IPS-18c (cell line): ENCODE results near the gene TJP1.
"Not testable (repeated sequence)": the region's sequence is repeated elsewhere in the genome, so short reads cannot be mapped to it uniquely, and the experiment has no call there.

Source experiments
- H3K4me3 ChIP-seq: 2 replicates; pipeline ENCODE4 v1.7.0; 2013; ENCODE audit warnings: low read depth, mild to moderate bottlenecking, low read length, moderate library complexity; ENCODE audit not compliant: insufficient read depth
- H3K9me3 ChIP-seq: one replicate; pipeline ENCODE4 v1.6.1; 2013; ENCODE audit warnings: mild to moderate bottlenecking, low read length, moderate library complexity; ENCODE audit not compliant: control insufficient read depth, insufficient read depth

Gene TJP1

GRCh38 chr15:29672046-29672445 is 150.2 kb downstream of the TJP1 start:
- not testable (repeated sequence) for H3K9me3 ChIP-seq, H3K4me3 ChIP-seq

DNA sequence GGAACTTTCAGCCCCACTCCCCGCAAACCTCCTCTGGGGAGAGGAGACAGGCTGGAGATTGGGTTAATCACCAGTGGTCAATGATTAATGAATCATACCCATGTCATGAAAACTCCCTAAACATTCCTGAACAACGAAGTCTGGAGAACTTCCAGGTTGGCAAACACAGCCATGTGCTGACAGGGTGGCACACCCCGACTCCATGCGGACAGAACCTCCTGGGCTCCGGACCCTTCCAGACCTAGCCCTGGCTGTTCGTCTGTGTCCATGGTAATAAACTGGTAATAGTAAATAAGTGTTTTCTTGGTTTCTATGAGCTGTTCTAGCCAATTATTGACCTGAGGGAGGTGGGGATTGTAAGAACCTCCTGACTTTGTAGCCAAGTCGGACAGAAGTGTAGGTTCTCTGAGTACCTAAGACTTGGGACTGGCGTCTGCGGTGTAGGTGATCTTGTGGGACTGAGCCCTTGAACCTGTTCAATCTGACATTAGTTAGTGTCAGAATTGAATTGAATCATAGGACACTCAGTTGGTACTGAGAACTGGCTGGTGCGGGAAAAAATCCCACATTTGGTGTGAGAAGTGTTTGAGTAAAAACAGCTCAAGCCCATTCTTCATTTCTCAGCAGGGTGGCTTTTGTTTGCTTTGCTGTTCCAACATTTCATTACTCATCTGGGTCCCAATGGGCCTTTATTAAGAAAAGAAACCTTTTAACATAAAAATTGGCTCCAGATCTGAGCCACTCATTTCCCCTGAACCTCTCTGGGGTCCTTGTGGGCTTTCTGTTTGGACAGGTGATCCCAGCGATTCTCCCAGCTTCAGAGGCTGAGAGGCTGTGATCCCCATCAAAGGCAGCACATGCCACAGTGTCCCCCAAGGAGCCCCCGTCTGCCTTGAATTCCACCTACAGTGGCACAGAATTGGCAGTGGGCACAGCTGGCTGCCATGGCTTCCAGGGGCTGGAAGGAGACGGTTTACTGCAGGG is 151.0 kb downstream of the TJP1 start:
- no peaks in the 10 kb centered on the region for H3K9me3 ChIP-seq
- no peak overlapping the region for H3K4me3 ChIP-seq

- Histone ChIP-seq H3K9me3 (no peaks in the 10 kb centered on the region), H3K4me3 (no peak overlapping the region)
Observed at GRCh38 chr15:29670266-29670665, 152.0 kb downstream of the TJP1 start.

GRCh38 chr15:29669823-29670222 is 152.4 kb downstream of the TJP1 start:
- H3K9me3 ChIP-seq = no peaks in the 10 kb centered on the region
- H3K4me3 ChIP-seq = no peak overlapping the region

GRCh38 chr15:29668120-29668602 is 154.1 kb downstream of the TJP1 start:
- Histone ChIP-seq H3K4me3 (no peak overlapping the region), H3K9me3 (no peaks in the 10 kb centered on the region)

- no peaks in the 10 kb centered on the region for H3K9me3 ChIP-seq
- no peak overlapping the region for H3K4me3 ChIP-seq
Observed at GRCh38 chr15:29666241-29666640, 156.0 kb downstream of the TJP1 start.

- H3K4me3 ChIP-seq = no peak overlapping the region
Observed at GRCh38 chr15:29665444-29666003, 156.7 kb downstream of the TJP1 start.

DNA sequence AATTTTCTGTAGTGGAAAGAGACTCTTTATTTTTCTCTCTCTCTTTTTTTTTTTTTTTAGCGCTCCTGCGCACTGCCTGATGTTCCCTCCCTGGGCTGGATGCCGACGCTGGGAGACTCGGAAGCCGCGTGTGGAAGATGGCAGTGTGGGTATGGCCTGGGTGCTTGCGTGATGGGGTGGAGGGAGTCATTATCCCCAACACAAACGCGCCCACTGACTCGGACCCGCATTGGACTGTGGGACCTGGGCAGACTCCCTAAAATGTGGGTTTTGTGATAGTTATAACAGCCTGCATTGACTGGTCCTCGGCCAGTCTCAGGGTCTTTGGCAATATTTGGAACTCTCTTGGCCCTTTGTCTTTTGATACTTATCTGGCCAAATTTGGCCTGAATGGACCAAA is 157.9 kb downstream of the TJP1 start:
- H3K9me3 ChIP-seq = no peaks in the 10 kb centered on the region
- H3K4me3 ChIP-seq = no peak overlapping the region

More at GRCh38 chr15:29665444-29666003, 156.7 kb downstream of the TJP1 start:
- H3K9me3 ChIP-seq = no peaks in the 10 kb centered on the region

- H3K4me3 ChIP-seq, H3K9me3 ChIP-seq: not testable (repeated sequence)
Observed at GRCh38 chr15:29657476-29657817, 164.8 kb downstream of the TJP1 start.

- H3K9me3 ChIP-seq = peaks cover 2% of the 10 kb centered on the region
- no peak overlapping the region for H3K4me3 ChIP-seq
Observed at GRCh38 chr15:29656636-29657475, 165.4 kb downstream of the TJP1 start.

DNA sequence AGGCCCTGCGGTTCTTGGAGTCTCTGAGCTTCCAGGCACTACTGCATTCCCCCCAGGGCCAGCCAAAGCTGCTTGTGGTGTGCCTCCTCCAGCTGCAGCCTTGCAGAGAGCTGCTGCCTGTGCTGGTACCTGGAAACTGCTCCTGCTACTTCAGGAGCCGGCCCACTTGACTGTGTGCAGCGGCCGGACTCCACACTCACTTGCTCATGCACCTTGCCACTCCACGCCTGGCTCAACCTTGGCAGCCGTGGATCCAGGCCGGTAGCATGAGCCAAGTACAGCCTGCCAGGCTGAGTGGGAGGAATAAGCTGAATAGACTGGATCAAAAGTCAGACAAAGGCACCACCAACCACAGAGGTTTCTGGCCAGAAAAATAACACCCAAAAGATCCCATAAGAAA is 169.7 kb downstream of the TJP1 start:
- peaks cover 2% of the 10 kb centered on the region for H3K9me3 ChIP-seq
- no peak overlapping the region for H3K4me3 ChIP-seq

- H3K9me3 ChIP-seq = peaks cover 2% of the 10 kb centered on the region
- H3K4me3 ChIP-seq = no peak overlapping the region
Observed at GRCh38 chr15:29651476-29652233, 170.6 kb downstream of the TJP1 start.
